Adrenal gland (tissue), 12 donors: ENCODE results near the gene TMEM88. TPM values are rescaled to one million over a fixed set of nuclear protein-coding genes. Genes with fewer than 3 reads are reported as not detected.

Experiments
- DNase-seq, 7 donors: peaks; one replicate each; pipeline ENCODE4 v3.0.0-alpha.2; 2019 to 2020
- H3K27ac ChIP-seq, 5 donors: fragments of 200-600 bp; sonication (generic) in 4 of 5; 1 replicate in 3 of 5; 2 replicates in 2 of 5; pipeline versions ENCODE4 v1.5.1 to v1.8.0; 2016 to 2020; ENCODE audit warnings: mild to moderate bottlenecking in 1 of 5
- H3K27me3 ChIP-seq: fragments of 200-600 bp; 2 replicates; pipeline ENCODE4 v1.8.0; 2021
- H3K36me3 ChIP-seq, 2 donors: fragments of 200-600 bp; replicated peaks in 1 of 2; 1 replicate in 1 of 2; 2 replicates in 1 of 2; pipeline versions ENCODE4 v1.5.1 to v1.8.0; 2018 to 2022
- H3K4me1 ChIP-seq, 2 donors: fragments of 200-600 bp; replicated peaks in 1 of 2; 1 replicate in 1 of 2; 2 replicates in 1 of 2; pipeline versions ENCODE4 v1.5.1 to v1.8.0; 2018 to 2021
- H3K4me3 ChIP-seq, 4 donors: fragments of 200-600 bp; sonication (generic) in 3 of 4; one replicate each; pipeline ENCODE4 v1.5.1; 2016 to 2018
- H3K9me3 ChIP-seq, 3 donors: fragments of 200-600 bp; sonication (generic) in 1 of 3; replicated peaks in 1 of 3; 1 replicate in 2 of 3; 2 replicates in 1 of 3; pipeline versions ENCODE4 v1.5.1 to v1.8.0; 2016 to 2021
- CTCF ChIP-seq, 6 experiments: fragments of 450-650 bp in 4 of 6; fragments of 200-600 bp in 2 of 6; sonication (generic) in 1 of 6; IDR thresholded peaks; 1 replicate in 5 of 6; 2 replicates in 1 of 6; pipeline versions ENCODE4 v1.5.1 to v1.8.0; 2016 to 2021; ENCODE audit warnings: antibody characterized with exemption in 6 of 6, mild to moderate bottlenecking in 2 of 6, moderate library complexity in 1 of 6
- POLR2A ChIP-seq, 2 donors: fragments of 450-650 bp; IDR thresholded peaks; one replicate each; pipeline ENCODE4 v1.6.1; 2017; ENCODE audit warnings: antibody characterized with exemption in 2 of 2, mild to moderate bottlenecking in 2 of 2, moderate library complexity in 1 of 2
- WGBS, 4 donors: extraction: QIAGEN DNeasy Blood & Tissue Kit in 2 of 4; methylation state at CpG; one replicate each; pipeline versions ENCODE4 v1.1.5 to v1.1.7; 2013 to 2017; 5-methylcytosine and 5-hydroxymethylcytosine counted together
- intact Hi-C, 2 donors: fragments of 100-400 bp; cut with DNase I; formaldehyde crosslinking; loops; one replicate each; pipeline versions ENCODE4 v1.14.1 to v1.15.0; 2022 to 2023
- polyA plus RNA-seq, 3 donors: library from polyadenylated mRNA; stranded (reverse); fragments of 200-250 nt in 2 of 3; fragments of 350-450 nt in 1 of 3; fragmentation: Illumina TruSeq in 1 of 3; extraction: RNeasy Lipid Tissue Mini Kit (QIAGEN cat#74804) in 1 of 3; gene quantifications; one replicate each; pipeline ENCODE4 v1.2.3, GENCODE V29; 2013 to 2014
- total RNA-seq, 9 donors: library from RNA; depleted of rRNA in 4 of 9; stranded (reverse); fragments of >200 nt in 4 of 9; fragments of 120-200 nt in 1 of 9; fragmentation: NEBNext Ultra II Directional in 1 of 9; extraction: Animal tissue kit (Norgen Biotek cat#: 25700) in 1 of 9; gene quantifications; one replicate each; pipeline versions ENCODE4 v1.1.0 to v1.2.4, GENCODE V29; 2013 to 2023
- donor health status: healthy with polysubstance abuse.
- donor health status: Bipolar disorder and iron deficiency.
- donor health status: DM: yes; HTN: yes; CAD: no.
- donor health status: DM: no; HTN: no; CAD: no.
- donor health status: DM: no; HTN: no; CAD: no.
- donor health status: DM: yes; HTN: yes; CAD: no.

The TMEM88 gene
- total and polyA plus RNA-seq, 12 donors, result 7.9 to 107 (median 25.1) TPM

GRCh38 chr17:7855660-7856010 lies 769 bp downstream of the TMEM88 start:
- H3K27me3 ChIP-seq, result no peaks in the 10 kb centered on the region
- H3K36me3 ChIP-seq, result peaks cover 0 to 38% of the 10 kb centered on the region in 2 donors
- H3K4me3 ChIP-seq, result peak overlapping the region in 1 of 4 donors; percentile 58
- peak overlapping the region in 4 of 5 donors; percentile 63 to 91 (median 82) for H3K27ac ChIP-seq
- TF ChIP-seq POLR2A (IDR thresholded peaks at IDR 0.05) (peak; percentile 19 to 34), CTCF (IDR thresholded peaks at IDR 0.05) (peak in 1 of 6 experiments; percentile 1)
- 4 to 19% (median 11%) methylated on average over 10 to 15 of the region's 15 CpGs for WGBS, 4 donors
- intact Hi-C loops, result loop anchor here in 1 of 2 donors (5.0 kb wide), 1 partner anchor 33 kb away; no protein-coding TSS in a partner anchor
- H3K9me3 ChIP-seq, result no peaks in the 10 kb centered on the region
- H3K4me1 ChIP-seq, result peaks cover 23 to 44% of the 10 kb centered on the region in 2 donors
- peak in 5 of 7 donors; percentile 46 to 78 (median 57) for DNase-seq

DNA sequence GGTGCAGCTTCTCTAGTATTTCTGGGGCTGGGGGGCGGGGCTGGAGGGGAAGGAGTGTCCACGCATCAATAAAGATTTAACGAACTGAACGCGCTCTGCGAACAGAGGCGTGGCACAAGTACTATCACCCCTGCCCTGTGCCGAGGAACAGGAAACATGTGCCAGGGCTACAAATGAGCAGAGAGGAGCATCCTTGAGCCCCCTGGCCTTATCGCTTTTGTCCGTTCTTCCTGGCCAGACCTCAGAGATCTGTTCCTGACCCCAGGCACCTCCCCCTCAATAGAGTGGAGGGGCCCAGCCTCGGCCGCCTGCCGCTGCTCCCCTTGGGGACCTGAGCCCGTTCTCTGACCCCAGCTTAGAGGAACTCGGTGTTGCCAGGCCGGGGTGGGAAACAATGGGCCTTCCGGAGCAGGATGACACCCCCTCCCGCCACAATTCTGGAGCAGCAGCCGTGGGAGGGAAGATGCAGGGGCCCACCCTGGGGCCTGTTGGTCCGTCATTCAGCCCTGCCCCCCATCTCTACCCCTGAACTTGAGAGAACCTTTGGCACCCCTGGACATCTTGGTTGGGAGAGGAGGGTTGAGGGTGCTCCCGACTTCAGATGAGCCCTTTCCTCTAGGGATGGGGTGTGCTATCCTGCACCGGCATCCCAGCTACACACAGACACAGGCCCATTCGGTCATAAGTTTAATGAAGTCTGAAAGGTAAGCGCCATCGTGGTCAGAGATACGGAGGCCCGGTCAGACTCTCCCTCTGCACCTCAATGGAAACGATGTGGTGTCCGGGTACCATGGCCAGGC lies 1.3 kb downstream of the TMEM88 start:
- no peaks in the 10 kb centered on the region for H3K27me3 ChIP-seq
- peaks cover 23 to 42% of the 10 kb centered on the region in 2 donors for H3K4me1 ChIP-seq
- H3K36me3 ChIP-seq, result peaks cover 0 to 37% of the 10 kb centered on the region in 2 donors
- H3K27ac ChIP-seq, result peak overlapping the region; percentile 75 to 91 (median 88)
- peak; percentile 56 to 86 (median 70) for DNase-seq
- peak overlapping the region in 3 of 4 donors; percentile 20 to 58 (median 39) for H3K4me3 ChIP-seq
- no peak for TF ChIP-seq CTCF (IDR thresholded peaks at IDR 0.05)
- no peak for TF ChIP-seq POLR2A (IDR thresholded peaks at IDR 0.05)
- no peaks in the 10 kb centered on the region for H3K9me3 ChIP-seq
- intact Hi-C loops, result loop anchor here in 1 of 2 donors (5.0 kb wide), 1 partner anchor 34 kb away; no protein-coding TSS in a partner anchor
- 3 to 5% (median 4%) methylated on average over 22 to 29 of the region's 29 CpGs for WGBS, 4 donors

GRCh38 chr17:7856811-7857712 lies 2.2 kb downstream of the TMEM88 start, which contains the start of gene NAA38:
Gene NAA38, minus strand, starts transcription at chr17:7857559. Its CDS starts 96 bp downstream, at chr17:7857463.
- 0 to 1% (median 0%) methylated on average over 23 to 64 of the region's 64 CpGs for WGBS, 4 donors

More at GRCh38 chr17:7856811-7857712, 2.2 kb downstream of the TMEM88 start, which contains the start of gene NAA38:
- peak; percentile 96 to 99 (median 98) for DNase-seq
- H3K36me3 ChIP-seq, result peaks cover 0 to 34% of the 10 kb centered on the region in 2 donors
- peak within 1 kb of the TSS; percentile 75 to 91 (median 88) for H3K27ac ChIP-seq
- intact Hi-C loops, result loop anchor here in 1 of 2 donors (5.0 kb wide), 1 partner anchor 35 kb away; no protein-coding TSS in a partner anchor
- H3K4me3 ChIP-seq, result peak within 1 kb of the TSS; percentile 5 to 58 (median 32)
- H3K9me3 ChIP-seq, result no peaks in the 10 kb centered on the region
- TF ChIP-seq CTCF (IDR thresholded peaks at IDR 0.05) (peak in 5 of 6 experiments; percentile 29 to 46 (median 42)), POLR2A (IDR thresholded peaks at IDR 0.05) (peak; percentile 40 to 82)
- H3K4me1 ChIP-seq, result peaks cover 23 to 35% of the 10 kb centered on the region in 2 donors
- no peaks in the 10 kb centered on the region for H3K27me3 ChIP-seq
